HEK293 (cell line): ENCODE results near the gene DNASE2B.

ENCODE experiments used
- CTCF ChIA-PET: fragments of 350-600 bp; formaldehyde crosslinking; extraction: SDS; loops from one replicate; lab custom pipeline; 2021; ENCODE audit warnings: antibody characterized with exemption; lab: Yijun Ruan, JAX
- POLR2A ChIA-PET: fragments of 300-600 bp; formaldehyde crosslinking; extraction: SDS; loops from one replicate; lab custom pipeline; 2020; ENCODE audit warnings: antibody characterized with exemption, inconsistent platforms; lab: Yijun Ruan, JAX
- H3K27ac ChIP-seq: fragments of 200-500 bp; sonication (Bioruptor generic); 2 replicates; pipeline ENCODE4 v1.5.1; 2014; ENCODE audit warnings: low read depth, low read length, control low read depth, inconsistent platforms; ENCODE audit errors: extremely low read depth
- H3K36me3 ChIP-seq, 2 experiments: fragments of 200-500 bp in 1 of 2; sonication (Bioruptor generic) in 1 of 2; 1 replicate in 1 of 2; 2 replicates in 1 of 2; pipeline ENCODE4 v1.5.1; 2014 to 2017; ENCODE audit warnings: inconsistent platforms in 2 of 2, low read length in 2 of 2; ENCODE audit not compliant: control insufficient read depth in 2 of 2, insufficient read depth in 1 of 2
- H3K4me1 ChIP-seq: fragments of 200-500 bp; sonication (Bioruptor generic); 2 replicates; pipeline ENCODE4 v1.5.1; 2014; ENCODE audit warnings: mild to moderate bottlenecking, low read length, inconsistent platforms; ENCODE audit not compliant: control insufficient read depth, insufficient read depth
- H3K4me3 ChIP-seq: 2 replicates; pipeline ENCODE4 v1.5.1; 2011; ENCODE audit warnings: low read depth, mild to moderate bottlenecking, control low read depth, low read length, moderate library complexity
- H3K9me3 ChIP-seq: fragments of 200-500 bp; sonication (Bioruptor generic); 2 replicates; pipeline ENCODE4 v1.5.1; 2014; ENCODE audit warnings: low read depth, low read length, inconsistent platforms; ENCODE audit not compliant: control insufficient read depth, insufficient read depth
- FEZF1 ChIP-seq: fragments of 450-650 bp; formaldehyde crosslinking; IDR thresholded peaks from 2 replicates; pipeline ENCODE4 v1.5.1; 2016; ENCODE audit warnings: missing biosample characterization, missing genetic modification characterization
- KLF16 ChIP-seq: fragments of 450-650 bp; formaldehyde crosslinking; IDR thresholded peaks from 2 replicates; pipeline ENCODE4 v1.5.1; 2017; ENCODE audit warnings: missing biosample characterization, missing genetic modification characterization
- PATZ1 ChIP-seq: fragments of 450-650 bp; formaldehyde crosslinking; IDR thresholded peaks from 2 replicates; pipeline ENCODE4 v1.5.1; 2016; ENCODE audit warnings: missing biosample characterization, missing genetic modification characterization
- SALL2 ChIP-seq: fragments of 450-650 bp; formaldehyde crosslinking; IDR thresholded peaks from 2 replicates; pipeline ENCODE4 v1.5.0; 2017; ENCODE audit warnings: missing biosample characterization, mild to moderate bottlenecking, missing genetic modification characterization, borderline replicate concordance
- TSHZ1 ChIP-seq: fragments of 450-650 bp; formaldehyde crosslinking; IDR thresholded peaks from 2 replicates; pipeline ENCODE4 v1.5.1; 2016; ENCODE audit warnings: missing biosample characterization, missing genetic modification characterization, borderline replicate concordance
- ZBTB10 ChIP-seq: fragments of 450-650 bp; formaldehyde crosslinking; IDR thresholded peaks from 2 replicates; pipeline ENCODE4 v1.5.1; 2016; ENCODE audit warnings: missing biosample characterization, missing genetic modification characterization
- ZNF112 ChIP-seq: fragments of 450-650 bp; formaldehyde crosslinking; IDR thresholded peaks from 2 replicates; pipeline ENCODE4 v1.5.0; 2017; ENCODE audit warnings: missing biosample characterization, missing genetic modification characterization
- ZNF132 ChIP-seq: fragments of 450-650 bp; formaldehyde crosslinking; IDR thresholded peaks from 2 replicates; pipeline ENCODE4 v1.5.1; 2017; ENCODE audit warnings: missing biosample characterization, missing genetic modification characterization, borderline replicate concordance
- ZNF2 ChIP-seq: fragments of 450-650 bp; formaldehyde crosslinking; IDR thresholded peaks from 2 replicates; pipeline ENCODE4 v1.5.1; 2016; ENCODE audit warnings: missing biosample characterization, missing genetic modification characterization
- ZNF26 ChIP-seq: fragments of 450-650 bp; formaldehyde crosslinking; IDR thresholded peaks from 2 replicates; pipeline ENCODE4 v1.5.1; 2016; ENCODE audit warnings: missing biosample characterization, missing genetic modification characterization
- ZNF274 ChIP-seq, 2 experiments: fragments of 200-500 bp in 1 of 2; fragments of 450-650 bp in 1 of 2; sonication (Bioruptor generic) in 1 of 2; formaldehyde crosslinking in 1 of 2; IDR thresholded peaks; 2 replicates each; pipeline versions ENCODE4 v1.5.1 to v1.6.1; 2014 to 2016; ENCODE audit warnings: borderline replicate concordance in 1 of 2, inconsistent platforms in 1 of 2, low read length in 1 of 2, missing biosample characterization in 1 of 2, missing genetic modification characterization in 1 of 2
- ZNF350 ChIP-seq: fragments of 450-650 bp; formaldehyde crosslinking; IDR thresholded peaks from 2 replicates; pipeline ENCODE4 v1.5.0; 2017; ENCODE audit warnings: missing biosample characterization, mild to moderate bottlenecking, missing genetic modification characterization
- ZNF473 ChIP-seq: fragments of 450-650 bp; formaldehyde crosslinking; IDR thresholded peaks from 2 replicates; pipeline ENCODE4 v1.5.1; 2017; ENCODE audit warnings: missing biosample characterization, missing genetic modification characterization
- ZNF585B ChIP-seq: fragments of 450-650 bp; formaldehyde crosslinking; IDR thresholded peaks from 2 replicates; pipeline ENCODE4 v1.5.1; 2016; ENCODE audit warnings: missing biosample characterization, missing genetic modification characterization
- ZNF639 ChIP-seq: fragments of 450-650 bp; formaldehyde crosslinking; IDR thresholded peaks from 2 replicates; pipeline ENCODE4 v1.5.1; 2016; ENCODE audit warnings: missing biosample characterization, missing genetic modification characterization
- ZNF791 ChIP-seq: fragments of 450-650 bp; formaldehyde crosslinking; IDR thresholded peaks from 2 replicates; pipeline ENCODE4 v1.5.1; 2016; ENCODE audit warnings: missing biosample characterization, missing genetic modification characterization

DNASE2B gene

GRCh38 chr1:84382127-84382526, 16.2 kb upstream of the DNASE2B start (continued):
- TF ChIP-seq SALL2 (tag by site-specific recombination), result no peak

GRCh38 chr1:84385347-84385746, 12.9 kb upstream of the DNASE2B start:
- H3K27ac ChIP-seq, result no peak overlapping the region
- ChIA-PET POLR2A (no interaction called here), CTCF (no interaction called here)
- no peaks in the 10 kb centered on the region for H3K36me3 ChIP-seq
- H3K4me3 ChIP-seq, result no peak overlapping the region
- H3K9me3 ChIP-seq, result no peaks in the 10 kb centered on the region
- TF ChIP-seq ZNF112 (tag by site-specific recombination) (no peak), ZNF26 (tag by site-specific recombination) (no peak), SALL2 (tag by site-specific recombination) (no peak), ZNF473 (no peak), TSHZ1 (tag by site-specific recombination) (no peak), ZNF639 (tag by site-specific recombination) (no peak), KLF16 (tag by site-specific recombination) (no peak), FEZF1 (tag by site-specific recombination) (no peak), ZNF2 (tag by site-specific recombination) (no peak), ZNF791 (no peak)
- peaks cover 3% of the 10 kb centered on the region; the same call in 1 of the 2 replicates for H3K4me1 ChIP-seq

- Histone ChIP-seq H3K36me3 (no peaks in the 10 kb centered on the region), H3K4me1 (peaks cover 3% of the 10 kb centered on the region; the same call in 1 of the 2 replicates), H3K9me3 (no peaks in the 10 kb centered on the region), H3K27ac (no peak overlapping the region), H3K4me3 (no peak overlapping the region)
- POLR2A ChIA-PET, result no interaction called here
- CTCF ChIA-PET, result interaction anchor here (0.6 to 1.0 kb wide), 3 partner anchors 8 to 663 kb away, joined by 3 to 6 read pairs (median 4); no protein-coding TSS in a partner anchor
- TF ChIP-seq ZNF132 (tag by site-specific recombination) (no peak), ZBTB10 (no peak), ZNF274 (IDR thresholded peaks at IDR 0.05; ENCODE audit: low read length) (no peak), ZNF274 (tag by site-specific recombination; IDR thresholded peaks at IDR 0.05; ENCODE audit: borderline replicate concordance) (no peak), PATZ1 (tag by site-specific recombination) (no peak), ZNF26 (tag by site-specific recombination) (no peak), ZNF585B (tag by site-specific recombination) (no peak), ZNF350 (no peak)
Observed at GRCh38 chr1:84386716-84387479, 11.4 kb upstream of the DNASE2B start.
